Stomach (tissue), 9 donors: ENCODE data around the gene SLC1A1. TPM values are rescaled to one million over a fixed set of nuclear protein-coding genes. Genes with fewer than 3 reads are reported as not detected.

Source experiments
- DNase-seq, 2 donors: peaks; one replicate each; pipeline versions ENCODE4 v3.0.0 to v3.0.0-alpha.2; 2013 to 2019
- H3K27ac ChIP-seq, 5 donors: fragments of 200-600 bp in 4 of 5; sonication (generic) in 4 of 5; one replicate each; pipeline ENCODE4 v1.5.1; 2013 to 2019; ENCODE audit warnings: mild to moderate bottlenecking in 1 of 5, moderate library complexity in 1 of 5
- H3K27me3 ChIP-seq, 3 donors: fragments of 200-600 bp; sonication (generic); one replicate each; pipeline ENCODE4 v1.5.1; 2017 to 2019; ENCODE audit warnings: mixed run types in 1 of 3
- H3K36me3 ChIP-seq, 4 donors: fragments of 200-600 bp; sonication (generic); 1 replicate in 3 of 4; 2 replicates in 1 of 4; pipeline ENCODE4 v1.5.1; 2016 to 2019
- H3K4me1 ChIP-seq, 4 donors: fragments of 200-600 bp; sonication (generic); one replicate each; pipeline ENCODE4 v1.5.1; 2016 to 2019
- H3K4me3 ChIP-seq, 4 donors: fragments of 200-600 bp; sonication (generic) in 3 of 4; one replicate each; pipeline ENCODE4 v1.5.1; 2016 to 2019; ENCODE audit warnings: mild to moderate bottlenecking in 1 of 4
- H3K9me3 ChIP-seq, 4 donors: fragments of 200-600 bp; sonication (generic); one replicate each; pipeline ENCODE4 v1.5.1; 2016 to 2019
- CTCF ChIP-seq, 7 experiments: fragments of 450-650 bp in 4 of 7; fragments of 200-600 bp in 3 of 7; sonication (generic) in 3 of 7; IDR thresholded peaks; one replicate each; pipeline ENCODE4 v1.5.1; 2016 to 2019; ENCODE audit warnings: antibody characterized with exemption in 7 of 7, control low read depth in 2 of 7, mild to moderate bottlenecking in 1 of 7
- EP300 ChIP-seq: sonication (generic); formaldehyde crosslinking; IDR thresholded peaks from one replicate; pipeline ENCODE4 v1.6.1; 2017; ENCODE audit warnings: antibody characterized with exemption
- POLR2A ChIP-seq, 4 donors: fragments of 450-650 bp; IDR thresholded peaks; one replicate each; pipeline ENCODE4 v1.6.1; 2016; ENCODE audit warnings: antibody characterized with exemption in 4 of 4, control low read depth in 2 of 4, mild to moderate bottlenecking in 1 of 4, moderate library complexity in 1 of 4
- POLR2AphosphoS5 ChIP-seq, 3 donors: sonication (generic); formaldehyde crosslinking; IDR thresholded peaks; one replicate each; pipeline ENCODE4 v1.6.1; 2016; ENCODE audit warnings: antibody characterized with exemption in 3 of 3
- WGBS, 5 donors: extraction: QIAGEN DNeasy Blood & Tissue Kit in 3 of 5; methylation state at CpG; one replicate each; pipeline versions ENCODE4 v1.1.5 to v1.1.7; 2013 to 2018; 5-methylcytosine and 5-hydroxymethylcytosine counted together
- intact Hi-C: fragments of 100-400 bp; cut with DNase I; formaldehyde crosslinking; loops from one replicate; pipeline ENCODE4 v1.15.1; 2023; ENCODE audit warnings: low total_unique reads
- polyA plus RNA-seq, 3 donors: library from polyadenylated mRNA; stranded (reverse); fragments of 200-250 nt; gene quantifications; one replicate each; pipeline ENCODE4 v1.2.3, GENCODE V29; 2013
- total RNA-seq, 5 donors: library from RNA; depleted of rRNA; stranded (reverse); fragments of >200 nt; gene quantifications; one replicate each; pipeline versions ENCODE4 v1.1.0 to v1.2.3, GENCODE V29; 2014 to 2016
- donor health status: healthy with polysubstance abuse.
- donor health status: Bipolar disorder and iron deficiency.
- donor health status: healthy.

SLC1A1 gene
- total and polyA plus RNA-seq, 8 donors = 0.58 to 13.3 (median 2.7) TPM; not detected in 1

DNA sequence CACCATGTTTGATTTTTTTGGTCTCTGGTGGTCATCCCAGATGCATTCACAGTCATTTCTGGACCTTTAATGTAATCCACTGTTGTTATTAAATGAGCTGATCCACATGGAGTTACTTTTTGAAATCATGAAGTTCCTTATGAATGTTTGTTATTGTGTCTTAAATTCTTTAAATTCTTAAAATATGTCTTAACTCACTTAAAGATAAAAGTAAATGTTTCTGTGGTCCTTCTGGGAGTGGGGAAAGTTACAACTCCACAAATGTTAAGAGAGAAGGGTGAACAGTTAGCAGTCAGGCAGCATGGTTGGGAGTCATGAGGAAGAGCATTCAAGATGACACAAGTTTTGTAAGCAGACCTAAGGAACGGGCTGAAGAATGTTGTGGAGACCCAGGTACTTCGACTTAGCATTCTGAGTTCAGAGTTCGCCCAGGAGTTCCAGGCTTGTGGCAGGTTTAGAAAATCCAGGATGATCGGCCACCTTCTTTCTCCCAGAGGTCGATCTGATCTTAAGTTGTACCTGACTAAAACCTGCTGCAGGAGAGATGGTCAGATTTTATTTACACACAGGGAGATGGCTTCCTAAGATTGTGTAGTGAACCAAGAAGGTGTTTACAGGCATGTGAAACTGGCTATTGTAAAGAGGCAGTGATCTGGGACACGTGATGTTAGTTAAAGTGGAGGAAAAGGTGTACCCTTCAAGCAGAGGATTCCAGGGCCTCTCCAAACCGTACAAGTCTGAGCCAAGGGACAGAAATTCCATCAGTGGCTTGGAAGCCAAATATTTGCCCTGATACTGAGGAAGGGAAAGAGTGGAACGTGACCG, 17.2 kb downstream of the SLC1A1 start:
- no peaks in the 10 kb centered on the region for H3K36me3 ChIP-seq
- no peak for DNase-seq
- H3K4me1 ChIP-seq = no peaks in the 10 kb centered on the region
- WGBS, 5 donors = 50 to 68% (median 56%) methylated on average over 9 of the region's 9 CpGs
- H3K4me3 ChIP-seq = no peak overlapping the region
- TF ChIP-seq EP300 = no peak
- TF ChIP-seq CTCF (IDR thresholded peaks at IDR 0.05) = no peak
- no peak for TF ChIP-seq POLR2A (IDR thresholded peaks at IDR 0.05)
- TF ChIP-seq POLR2AphosphoS5 (IDR thresholded peaks at IDR 0.05) = no peak
- H3K9me3 ChIP-seq = no peaks in the 10 kb centered on the region
- no peaks in the 10 kb centered on the region for H3K27me3 ChIP-seq
- intact Hi-C loops = no loop called here
- H3K27ac ChIP-seq = no peak overlapping the region

- H3K4me3 ChIP-seq = no peak overlapping the region
- intact Hi-C loops = no loop called here
Measured at GRCh38 chr9:4508246-4508906, 18.1 kb downstream of the SLC1A1 start.

GRCh38 chr9:4508907-4509589, 18.8 kb downstream of the SLC1A1 start:
- Histone ChIP-seq H3K27me3 (no peaks in the 10 kb centered on the region), H3K9me3 (no peaks in the 10 kb centered on the region), H3K36me3 (no peaks in the 10 kb centered on the region), H3K27ac (no peak overlapping the region), H3K4me3 (no peak overlapping the region), H3K4me1 (no peaks in the 10 kb centered on the region)
- 76 to 93% (median 89%) methylated on average over 3 of the region's 3 CpGs for WGBS, 5 donors
- TF ChIP-seq CTCF (IDR thresholded peaks at IDR 0.05) (no peak), EP300 (no peak), POLR2AphosphoS5 (IDR thresholded peaks at IDR 0.05) (no peak), POLR2A (IDR thresholded peaks at IDR 0.05) (no peak)
- intact Hi-C loops = no loop called here
- DNase-seq = no peak

More at GRCh38 chr9:4508246-4508906, 18.1 kb downstream of the SLC1A1 start:
- H3K4me1 ChIP-seq = no peaks in the 10 kb centered on the region
- no peak overlapping the region for H3K27ac ChIP-seq
- no peaks in the 10 kb centered on the region for H3K36me3 ChIP-seq
- TF ChIP-seq EP300 (no peak), POLR2AphosphoS5 (IDR thresholded peaks at IDR 0.05) (no peak), POLR2A (IDR thresholded peaks at IDR 0.05) (no peak), CTCF (IDR thresholded peaks at IDR 0.05) (no peak)
- WGBS, 5 donors = 78 to 90% (median 88%) methylated on average over 7 of the region's 7 CpGs
- no peak for DNase-seq
- no peaks in the 10 kb centered on the region for H3K27me3 ChIP-seq
- no peaks in the 10 kb centered on the region for H3K9me3 ChIP-seq

- intact Hi-C loops = no loop called here
- TF ChIP-seq POLR2A (IDR thresholded peaks at IDR 0.05) = no peak
- no peak for TF ChIP-seq EP300
- TF ChIP-seq CTCF (IDR thresholded peaks at IDR 0.05) = no peak
- no peak for TF ChIP-seq POLR2AphosphoS5 (IDR thresholded peaks at IDR 0.05)
- Histone ChIP-seq H3K4me3 (no peak overlapping the region), H3K27ac (no peak overlapping the region), H3K9me3 (no peaks in the 10 kb centered on the region), H3K27me3 (no peaks in the 10 kb centered on the region), H3K36me3 (no peaks in the 10 kb centered on the region), H3K4me1 (no peaks in the 10 kb centered on the region)
- WGBS, 5 donors = 94 to 99% (median 98%) methylated on average over 3 of the region's 3 CpGs
- DNase-seq = no peak
Measured at GRCh38 chr9:4509590-4509984, 19.3 kb downstream of the SLC1A1 start.
